GM21619 (cell line): ENCODE results near the gene RNF126.
"Not testable (repeated sequence)": the region's sequence is repeated elsewhere in the genome, so short reads cannot be mapped to it uniquely, and the experiment has no call there.

Experiments used
- ATAC-seq: cut with Tn5 transposase; IDR thresholded peaks from one replicate; pipeline ENCODE4 v1.9.1; 2021; ENCODE audit not compliant: unreplicated experiment

The RNF126 gene

GRCh38 chr19:632579-633067 is 30.4 kb downstream of the RNF126 start:
- ATAC-seq, result peak; percentile 9

GRCh38 chr19:629961-630714 is 32.9 kb downstream of the RNF126 start:
- no peak for ATAC-seq

- ATAC-seq, result not testable (repeated sequence)
Observed at GRCh38 chr19:629515-629914, 33.5 kb downstream of the RNF126 start.

DNA sequence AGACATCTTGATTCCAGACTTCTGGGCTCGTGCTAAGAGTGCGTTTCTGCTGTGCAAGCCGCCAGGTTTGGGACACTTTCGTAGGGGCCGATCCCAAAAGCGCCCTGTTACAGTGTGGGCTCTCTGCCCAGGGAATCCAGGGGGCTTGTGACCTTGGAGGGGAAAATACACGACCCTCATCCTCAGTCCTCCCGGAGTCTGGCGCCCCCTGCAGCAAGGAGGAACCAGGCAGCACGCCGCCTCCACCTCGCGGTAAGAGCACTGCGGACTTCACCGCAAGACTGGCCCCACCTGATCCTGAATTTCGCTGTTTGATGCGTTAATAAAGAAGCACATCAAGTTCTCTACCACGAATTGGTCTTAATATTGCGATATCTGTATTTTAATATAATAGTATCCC is 34.8 kb downstream of the RNF126 start:
- ATAC-seq, result no peak

DNA sequence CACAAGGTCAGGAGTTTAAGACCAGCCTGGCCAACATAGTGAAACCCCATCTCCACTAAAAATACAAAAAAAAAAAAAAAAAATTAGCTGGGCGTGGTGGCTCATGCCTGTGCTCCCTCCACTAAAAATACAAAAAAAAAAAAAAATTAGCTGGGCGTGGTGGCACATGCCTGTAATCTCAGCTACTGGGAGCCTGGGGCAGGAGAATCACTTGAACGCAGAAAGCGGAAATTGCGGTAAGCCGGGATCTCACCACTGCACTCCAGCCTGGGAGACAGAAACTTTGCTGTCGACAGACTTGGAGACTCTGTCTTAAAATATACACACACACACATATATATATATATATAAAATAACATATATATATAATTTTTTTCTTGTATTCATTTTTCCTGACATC is 36.4 kb downstream of the RNF126 start:
- ATAC-seq, result not testable (repeated sequence)

- ATAC-seq, result no peak
Observed at GRCh38 chr19:625257-625656, 37.8 kb downstream of the RNF126 start.

- ATAC-seq, result no peak
Observed at GRCh38 chr19:624433-625109, 38.4 kb downstream of the RNF126 start.

DNA sequence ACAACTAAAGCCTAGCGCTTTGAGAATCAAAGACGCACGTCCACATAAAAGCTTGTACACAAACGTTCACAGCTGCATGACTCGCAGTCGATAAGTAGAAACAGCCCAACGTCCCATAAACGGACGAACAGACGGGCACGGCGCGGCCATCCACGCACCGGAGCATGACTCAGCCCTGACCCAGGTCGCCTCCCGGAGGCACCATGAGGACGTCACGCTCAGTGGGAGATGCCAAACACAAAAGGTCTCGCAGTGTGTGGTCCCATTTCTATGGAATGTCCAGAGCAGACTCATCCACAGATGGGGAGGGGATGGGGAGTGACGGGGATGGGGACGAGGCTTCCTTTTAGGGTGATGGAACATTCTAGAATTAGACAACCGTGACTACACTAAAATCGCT is 39.0 kb downstream of the RNF126 start:
- ATAC-seq, result no peak

GRCh38 chr19:623175-623916 is 39.7 kb downstream of the RNF126 start:
- ATAC-seq, result no peak

- no peak for ATAC-seq
Observed at GRCh38 chr19:622666-623065, 40.3 kb downstream of the RNF126 start.

DNA sequence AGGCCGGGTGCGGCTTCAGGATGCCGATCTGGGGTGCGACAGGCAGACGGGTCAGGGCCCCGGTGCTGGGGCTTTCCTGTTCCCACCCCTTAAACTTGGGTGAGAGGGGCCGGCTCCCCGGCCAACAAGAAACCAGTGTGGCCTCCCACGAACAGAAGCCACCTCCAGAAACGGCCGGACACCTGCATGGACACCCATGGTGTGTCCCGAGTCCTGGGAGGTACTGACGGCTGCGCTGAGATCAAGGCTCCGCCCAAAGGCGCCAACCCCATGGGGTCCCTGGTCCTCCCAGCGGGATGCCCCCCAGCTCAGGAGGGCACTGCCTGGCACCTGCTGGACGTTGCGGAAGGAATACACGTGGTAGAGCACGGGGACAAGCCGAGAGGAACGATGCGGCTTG is 41.2 kb downstream of the RNF126 start:
- ATAC-seq, result no peak

- ATAC-seq, result not testable (repeated sequence)
Observed at GRCh38 chr19:621191-621590, 41.8 kb downstream of the RNF126 start.

DNA sequence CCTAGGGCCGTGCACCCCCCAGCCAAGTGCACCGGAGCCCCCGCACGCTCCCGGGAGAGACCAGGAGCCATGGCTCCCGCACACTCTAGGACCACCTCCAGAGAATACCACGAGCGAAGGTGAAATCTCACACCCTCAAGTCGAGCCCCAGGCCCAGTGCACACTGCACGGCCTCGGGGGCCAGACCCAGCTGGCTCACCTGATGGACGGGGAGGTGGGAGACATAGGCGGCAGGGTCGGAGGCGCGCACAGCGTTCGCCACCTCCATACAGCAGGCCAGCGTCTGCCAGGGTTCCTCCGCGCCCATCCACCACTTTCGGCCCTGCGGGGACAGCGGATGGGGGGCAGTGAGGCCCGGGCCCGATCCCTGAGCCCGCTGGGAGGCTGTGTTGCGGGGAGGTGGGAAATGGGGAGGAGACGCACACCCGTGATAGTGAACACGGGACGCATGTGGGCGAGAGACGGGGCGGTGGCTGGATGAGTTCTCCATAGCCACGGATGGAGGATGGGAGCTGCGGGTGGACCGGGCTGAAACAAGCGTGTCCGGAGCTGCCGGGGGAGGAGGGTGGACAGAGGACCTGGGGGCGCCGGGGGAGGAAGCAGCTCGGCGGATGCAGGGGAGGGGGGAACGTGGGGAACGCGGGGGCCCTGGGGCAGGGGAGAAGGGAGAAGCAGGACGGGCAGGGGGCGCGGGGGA is 42.7 kb downstream of the RNF126 start:
- ATAC-seq, result no peak

GRCh38 chr19:619286-620002 is 43.6 kb downstream of the RNF126 start:
- ATAC-seq, result no peak

DNA sequence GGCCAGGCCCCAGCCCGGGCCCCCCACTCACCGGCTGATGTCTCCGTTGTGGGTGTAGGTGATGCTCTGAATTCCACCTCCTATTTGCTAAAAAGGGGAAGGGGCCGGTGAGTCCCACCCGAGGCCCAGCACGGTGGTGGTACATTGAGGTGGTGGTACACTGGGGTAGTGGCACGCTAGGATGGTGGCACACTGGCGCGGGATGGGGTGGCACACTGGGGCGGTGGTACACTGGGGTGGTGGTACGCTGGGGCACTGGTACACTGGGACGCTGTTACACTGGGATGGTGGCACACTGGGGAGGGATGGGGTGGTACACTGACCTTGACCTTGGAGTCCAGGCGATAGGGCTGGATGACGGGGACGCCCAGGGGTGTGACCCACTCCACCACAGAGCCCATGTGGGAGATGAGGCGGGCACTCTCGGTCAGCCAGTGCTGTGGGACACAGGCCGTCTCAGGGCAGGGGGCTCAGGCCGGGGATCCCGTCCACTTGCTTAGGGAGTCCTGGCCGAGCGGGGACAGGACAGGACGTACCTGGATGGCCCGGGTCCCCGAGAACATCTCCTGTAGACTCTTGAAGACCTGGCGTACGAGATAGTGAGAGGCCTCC is 44.2 kb downstream of the RNF126 start:
- ATAC-seq, result no peak

GRCh38 chr19:618247-618619 is 44.8 kb downstream of the RNF126 start:
- ATAC-seq, result no peak

DNA sequence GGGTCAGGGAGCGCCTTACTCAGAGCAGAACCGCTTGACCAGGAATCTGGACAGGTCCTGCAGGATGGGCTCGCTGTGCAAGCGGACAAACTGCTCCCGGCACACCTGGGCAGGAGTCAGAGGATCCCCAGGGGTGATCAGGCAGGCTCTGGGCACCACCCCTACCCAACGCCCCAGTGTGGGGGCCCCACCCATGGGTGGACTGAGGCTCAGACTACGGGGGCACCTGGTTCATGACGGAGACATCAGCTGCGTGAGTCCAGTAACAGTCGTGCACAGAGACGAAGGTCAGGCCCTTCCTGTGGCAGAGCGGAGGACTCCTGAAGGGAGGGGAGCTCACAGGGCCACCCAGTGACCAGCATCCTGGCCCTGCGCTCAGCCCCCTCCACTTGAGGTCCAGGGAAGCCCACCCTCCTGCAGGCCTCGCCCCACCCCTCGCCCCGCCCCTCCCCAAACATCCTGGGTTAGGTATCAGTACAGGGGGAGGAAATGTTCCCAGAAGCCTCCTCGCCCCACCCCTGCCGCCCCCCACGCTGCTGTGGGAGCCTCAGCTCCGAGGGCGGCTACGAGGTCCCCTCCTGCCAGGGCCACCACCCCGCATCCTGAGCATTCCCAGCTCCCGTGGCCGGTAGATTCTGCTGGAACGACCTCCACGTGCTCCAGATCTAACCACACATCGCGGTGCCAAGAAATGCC is 45.3 kb downstream of the RNF126 start:
- no peak for ATAC-seq

GRCh38 chr19:616747-617526 is 46.1 kb downstream of the RNF126 start:
- ATAC-seq, result no peak
